K562 (cell line): ENCODE measurements around the gene IFT81. TPM values are rescaled to one million over a fixed set of nuclear protein-coding genes. Genes with fewer than 3 reads are reported as not detected.

Experiments
- ADNP ChIP-seq: fragments of 200-800 bp; sonication (Bioruptor generic); IDR thresholded peaks from 2 replicates; pipeline ENCODE4 v1.6.1; 2016; ENCODE audit warnings: missing genetic modification characterization, missing compliant biosample characterization
- CC2D1A ChIP-seq: fragments of 450-650 bp; IDR thresholded peaks from 2 replicates; pipeline ENCODE4 v1.6.1; 2017; ENCODE audit warnings: mild to moderate bottlenecking
- CHD2 ChIP-seq: IDR thresholded peaks from 2 replicates; pipeline ENCODE4 v1.6.1; 2011; ENCODE audit warnings: low read depth, low read length
- GATAD2A ChIP-seq: fragments of 450-650 bp; IDR thresholded peaks from 2 replicates; pipeline ENCODE4 v1.6.1; 2017
- MAFK ChIP-seq: IDR thresholded peaks from 2 replicates; pipeline ENCODE4 v1.6.1; 2011; ENCODE audit warnings: low read length, improper control_type of control experiment
- NEUROD1 ChIP-seq: fragments of 150-350 bp; IDR thresholded peaks from 2 replicates; pipeline ENCODE4 v1.6.1; 2014; ENCODE audit warnings: borderline replicate concordance, low read length, low read depth; ENCODE audit not compliant: partially characterized antibody
- RAD21 ChIP-seq, 2 experiments: fragments of 250-450 bp in 1 of 2; fragments of 450-650 bp in 1 of 2; sonication (Bioruptor Pico) in 1 of 2; formaldehyde crosslinking in 1 of 2; IDR thresholded peaks in 1 of 2; conservative IDR thresholded peaks in 1 of 2; 2 replicates each; pipeline versions ENCODE4 v1.4.0 to v1.8.0; 2020 to 2022; ENCODE audit warnings: mild to moderate bottlenecking in 2 of 2, moderate library complexity in 1 of 2
- RBM25 ChIP-seq: fragments of 200-400 bp; formaldehyde crosslinking; IDR thresholded peaks from 2 replicates; pipeline ENCODE4 v1.6.1; 2018; ENCODE audit warnings: low read length, low read depth, moderate library complexity; ENCODE audit not compliant: severe bottlenecking
- TEAD1 ChIP-seq, 2 experiments: fragments of 450-650 bp in 1 of 2; sonication (generic) in 1 of 2; formaldehyde crosslinking; IDR thresholded peaks; 2 replicates each; pipeline versions ENCODE4 v1.4.0 to v1.8.0; 2020 to 2022; ENCODE audit warnings: mild to moderate bottlenecking in 2 of 2, missing genetic modification reagents in 1 of 2
- TEAD4 ChIP-seq, 2 experiments: sonication (generic) in 1 of 2; formaldehyde crosslinking in 1 of 2; IDR thresholded peaks; 2 replicates each; pipeline versions ENCODE4 v1.6.1 to v1.8.0; 2012 to 2022; ENCODE audit warnings: borderline replicate concordance in 1 of 2, inconsistent platforms in 1 of 2, low read length in 1 of 2, mild to moderate bottlenecking in 1 of 2, missing genetic modification reagents in 1 of 2
- XRCC5 ChIP-seq: fragments of 200-400 bp; formaldehyde crosslinking; IDR thresholded peaks from 2 replicates; pipeline ENCODE4 v1.6.1; 2017; ENCODE audit warnings: low read depth, mild to moderate bottlenecking, low read length
- polyA plus RNA-seq, 8 experiments: library from polyadenylated mRNA; depleted of rRNA in 4 of 8; stranded (reverse) in 5 of 8; unstranded in 3 of 8; fragments of >200 nt; fragmentation: Nextera tagmentation in 2 of 8; fragmentation: Illumina TruSeq in 1 of 8; extraction: Ambion mirVana in 2 of 8; extraction: Trizol in 1 of 8; gene quantifications; 2 replicates each; pipeline versions ENCODE4 v1.2.1 to v1.2.3, GENCODE V29; 2011 to 2014; ENCODE audit warnings: inconsistent platforms in 1 of 8, missing spikeins in 1 of 8
- total RNA-seq, 7 experiments: library from RNA; depleted of rRNA in 6 of 7; stranded (reverse); fragments of >200 nt in 6 of 7; fragmentation: Illumina TruSeq in 2 of 7; extraction: Trizol in 2 of 7; gene quantifications; 2 replicates each; pipeline versions ENCODE4 v1.2.1 to v1.2.3, GENCODE V29; 2011 to 2021; ENCODE audit warnings: low replicate concordance in 1 of 7
- TF ChIP-seq, protein P1 (sequence below), 2 experiments: fragments of 450-650 bp; formaldehyde crosslinking in 1 of 2; IDR thresholded peaks; 2 replicates each; pipeline versions ENCODE4 v1.4.0 to v1.6.1; 2014 to 2020; ENCODE audit warnings: mild to moderate bottlenecking in 2 of 2, borderline replicate concordance in 1 of 2, low read depth in 1 of 2
- TF ChIP-seq, protein P2 (sequence below): fragments of 450-650 bp; IDR thresholded peaks from 2 replicates; pipeline ENCODE4 v1.6.1; 2017; ENCODE audit warnings: antibody characterized with exemption
- TF ChIP-seq, protein P3 (sequence below): IDR thresholded peaks from 2 replicates; pipeline ENCODE4 v1.6.1; 2014; ENCODE audit warnings: antibody characterized with exemption

The IFT81 gene
- total and polyA plus RNA-seq, 9 of the 15 experiments (the other 6 are each of a cell fraction or from before 2014, with no cell fraction given) = 2.8 to 11.9 (median 7.9) TPM

DNA sequence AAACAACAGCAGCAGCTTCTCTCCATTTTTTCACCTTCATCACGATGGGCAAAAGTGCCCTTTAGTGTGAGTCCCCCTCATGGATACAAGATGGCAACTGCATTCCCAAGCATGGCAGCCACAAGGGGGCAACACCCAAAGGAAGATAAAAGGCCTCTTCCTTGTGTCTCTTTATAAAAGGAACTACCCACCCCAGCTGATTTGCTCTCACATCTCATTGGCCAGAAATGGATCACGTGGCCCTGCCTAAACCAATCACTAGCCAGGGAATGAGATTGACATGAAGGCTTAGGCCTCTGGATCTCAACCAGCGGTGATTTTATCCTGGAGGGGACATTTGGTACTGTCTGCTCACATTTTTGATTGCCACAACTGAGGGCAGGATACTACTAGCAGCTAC lies 21.9 kb upstream of the IFT81 start (continued):
- TF ChIP-seq, protein P1, sequence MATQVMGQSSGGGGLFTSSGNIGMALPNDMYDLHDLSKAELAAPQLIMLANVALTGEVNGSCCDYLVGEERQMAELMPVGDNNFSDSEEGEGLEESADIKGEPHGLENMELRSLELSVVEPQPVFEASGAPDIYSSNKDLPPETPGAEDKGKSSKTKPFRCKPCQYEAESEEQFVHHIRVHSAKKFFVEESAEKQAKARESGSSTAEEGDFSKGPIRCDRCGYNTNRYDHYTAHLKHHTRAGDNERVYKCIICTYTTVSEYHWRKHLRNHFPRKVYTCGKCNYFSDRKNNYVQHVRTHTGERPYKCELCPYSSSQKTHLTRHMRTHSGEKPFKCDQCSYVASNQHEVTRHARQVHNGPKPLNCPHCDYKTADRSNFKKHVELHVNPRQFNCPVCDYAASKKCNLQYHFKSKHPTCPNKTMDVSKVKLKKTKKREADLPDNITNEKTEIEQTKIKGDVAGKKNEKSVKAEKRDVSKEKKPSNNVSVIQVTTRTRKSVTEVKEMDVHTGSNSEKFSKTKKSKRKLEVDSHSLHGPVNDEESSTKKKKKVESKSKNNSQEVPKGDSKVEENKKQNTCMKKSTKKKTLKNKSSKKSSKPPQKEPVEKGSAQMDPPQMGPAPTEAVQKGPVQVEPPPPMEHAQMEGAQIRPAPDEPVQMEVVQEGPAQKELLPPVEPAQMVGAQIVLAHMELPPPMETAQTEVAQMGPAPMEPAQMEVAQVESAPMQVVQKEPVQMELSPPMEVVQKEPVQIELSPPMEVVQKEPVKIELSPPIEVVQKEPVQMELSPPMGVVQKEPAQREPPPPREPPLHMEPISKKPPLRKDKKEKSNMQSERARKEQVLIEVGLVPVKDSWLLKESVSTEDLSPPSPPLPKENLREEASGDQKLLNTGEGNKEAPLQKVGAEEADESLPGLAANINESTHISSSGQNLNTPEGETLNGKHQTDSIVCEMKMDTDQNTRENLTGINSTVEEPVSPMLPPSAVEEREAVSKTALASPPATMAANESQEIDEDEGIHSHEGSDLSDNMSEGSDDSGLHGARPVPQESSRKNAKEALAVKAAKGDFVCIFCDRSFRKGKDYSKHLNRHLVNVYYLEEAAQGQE (IDR thresholded peaks at IDR 0.05; ENCODE audit: borderline replicate concordance) = peak; percentile 87
- TF ChIP-seq, protein P1 (CRISPR knock-in tag; IDR thresholded peaks at IDR 0.05; ENCODE audit: low read depth) = no peak
- TF ChIP-seq RAD21 (CRISPR knock-in tag; conservative IDR thresholded peaks at IDR 0.05 in 1 of 2, IDR thresholded peaks at IDR 0.05 in 1 of 2) (peak; percentile 9 to 76; a peak in 2 of 4 replicates), XRCC5 (0 out of 2 replicates have a peak, but pooled peaks have one; percentile 32), CC2D1A (peak; percentile 86), GATAD2A (no peak), MAFK (0 out of 2 replicates have a peak, but pooled peaks have one; percentile 13), ADNP (tag) (no peak), CHD2 (peak; percentile 72), RBM25 (peak; percentile 93), NEUROD1 (peak; percentile 29), TEAD1 (CRISPR knock-in tag; IDR thresholded peaks at IDR 0.05) (peak in 1 of 2 experiments; percentile 63; a peak in 1 of 4 replicates), TEAD4 (IDR thresholded peaks at IDR 0.05; ENCODE audit: low read length) (peak; percentile 67), TEAD4 (CRISPR knock-in tag; IDR thresholded peaks at IDR 0.05; ENCODE audit: borderline replicate concordance) (no peak)
- TF ChIP-seq, protein P2, sequence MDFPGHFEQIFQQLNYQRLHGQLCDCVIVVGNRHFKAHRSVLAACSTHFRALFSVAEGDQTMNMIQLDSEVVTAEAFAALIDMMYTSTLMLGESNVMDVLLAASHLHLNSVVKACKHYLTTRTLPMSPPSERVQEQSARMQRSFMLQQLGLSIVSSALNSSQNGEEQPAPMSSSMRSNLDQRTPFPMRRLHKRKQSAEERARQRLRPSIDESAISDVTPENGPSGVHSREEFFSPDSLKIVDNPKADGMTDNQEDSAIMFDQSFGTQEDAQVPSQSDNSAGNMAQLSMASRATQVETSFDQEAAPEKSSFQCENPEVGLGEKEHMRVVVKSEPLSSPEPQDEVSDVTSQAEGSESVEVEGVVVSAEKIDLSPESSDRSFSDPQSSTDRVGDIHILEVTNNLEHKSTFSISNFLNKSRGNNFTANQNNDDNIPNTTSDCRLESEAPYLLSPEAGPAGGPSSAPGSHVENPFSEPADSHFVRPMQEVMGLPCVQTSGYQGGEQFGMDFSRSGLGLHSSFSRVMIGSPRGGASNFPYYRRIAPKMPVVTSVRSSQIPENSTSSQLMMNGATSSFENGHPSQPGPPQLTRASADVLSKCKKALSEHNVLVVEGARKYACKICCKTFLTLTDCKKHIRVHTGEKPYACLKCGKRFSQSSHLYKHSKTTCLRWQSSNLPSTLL = no peak
- TF ChIP-seq, protein P3, sequence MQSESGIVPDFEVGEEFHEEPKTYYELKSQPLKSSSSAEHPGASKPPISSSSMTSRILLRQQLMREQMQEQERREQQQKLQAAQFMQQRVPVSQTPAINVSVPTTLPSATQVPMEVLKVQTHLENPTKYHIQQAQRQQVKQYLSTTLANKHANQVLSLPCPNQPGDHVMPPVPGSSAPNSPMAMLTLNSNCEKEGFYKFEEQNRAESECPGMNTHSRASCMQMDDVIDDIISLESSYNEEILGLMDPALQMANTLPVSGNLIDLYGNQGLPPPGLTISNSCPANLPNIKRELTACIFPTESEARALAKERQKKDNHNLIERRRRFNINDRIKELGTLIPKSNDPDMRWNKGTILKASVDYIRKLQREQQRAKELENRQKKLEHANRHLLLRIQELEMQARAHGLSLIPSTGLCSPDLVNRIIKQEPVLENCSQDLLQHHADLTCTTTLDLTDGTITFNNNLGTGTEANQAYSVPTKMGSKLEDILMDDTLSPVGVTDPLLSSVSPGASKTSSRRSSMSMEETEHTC = no peak
